H9 (cell line): ENCODE results near the gene STK32B. TPM values are rescaled to one million over a fixed set of nuclear protein-coding genes. Genes with fewer than 3 reads are reported as not detected.

Experiments
- DNase-seq: peaks from one replicate; pipeline ENCODE4 v3.0.0-alpha.2; 2017
- H2AFZ ChIP-seq: one replicate; pipeline ENCODE4 v1.6.1; 2013; ENCODE audit warnings: mild to moderate bottlenecking, low read length, control low read depth, moderate library complexity
- H2AK5ac ChIP-seq: 2 replicates; pipeline ENCODE4 v1.6.1; 2013; ENCODE audit warnings: low read length, control low read depth, mixed read lengths; ENCODE audit not compliant: insufficient read length
- H2BK120ac ChIP-seq: one replicate; pipeline ENCODE4 v1.6.1; 2013; ENCODE audit warnings: low read depth, mild to moderate bottlenecking, low read length, control low read depth, inconsistent platforms; ENCODE audit not compliant: poor library complexity, severe bottlenecking
- H2BK12ac ChIP-seq: 2 replicates; pipeline ENCODE4 v1.6.1; 2013; ENCODE audit warnings: low read length, control low read depth, mixed read lengths, low read depth; ENCODE audit not compliant: insufficient read length
- H2BK15ac ChIP-seq: 2 replicates; pipeline ENCODE4 v1.6.1; 2013; ENCODE audit warnings: low read depth, low read length, control low read depth
- H2BK20ac ChIP-seq: one replicate; pipeline ENCODE4 v1.6.1; 2013; ENCODE audit warnings: low read depth, mild to moderate bottlenecking, low read length, control low read depth, inconsistent platforms; ENCODE audit not compliant: poor library complexity, severe bottlenecking
- H2BK5ac ChIP-seq: 2 replicates; pipeline ENCODE4 v1.6.1; 2013; ENCODE audit warnings: low read length, control low read depth, mixed read lengths; ENCODE audit not compliant: insufficient read length
- H3K14ac ChIP-seq: 2 replicates; pipeline ENCODE4 v1.6.1; 2013; ENCODE audit warnings: low read length, control low read depth; ENCODE audit not compliant: insufficient read depth
- H3K18ac ChIP-seq: 2 replicates; pipeline ENCODE4 v1.6.1; 2013; ENCODE audit warnings: low read depth, mild to moderate bottlenecking, mixed read lengths, low read length, control low read depth; ENCODE audit not compliant: insufficient read length
- H3K23ac ChIP-seq: 2 replicates; pipeline ENCODE4 v1.6.1; 2013; ENCODE audit warnings: low read length, control low read depth, mixed read lengths, low read depth; ENCODE audit not compliant: insufficient read length
- H3K23me2 ChIP-seq: 2 replicates; pipeline ENCODE4 v1.6.1; 2013; ENCODE audit warnings: low read depth, mild to moderate bottlenecking, mixed read lengths, low read length, control low read depth; ENCODE audit not compliant: insufficient read length, poor library complexity, severe bottlenecking
- H3K27ac ChIP-seq: 2 replicates; pipeline ENCODE4 v1.5.1; 2013; ENCODE audit warnings: low read length, control low read depth, mixed read lengths, low read depth; ENCODE audit not compliant: insufficient read length
- H3K27me3 ChIP-seq: 2 replicates; pipeline ENCODE4 v1.6.1; 2013; ENCODE audit warnings: low read length, control low read depth, inconsistent platforms; ENCODE audit not compliant: insufficient read depth
- H3K4ac ChIP-seq: 2 replicates; pipeline ENCODE4 v1.6.1; 2013; ENCODE audit warnings: low read depth, mild to moderate bottlenecking, control low read depth, inconsistent platforms, low read length, moderate library complexity
- H3K4me1 ChIP-seq: 2 replicates; pipeline ENCODE4 v1.6.1; 2013; ENCODE audit warnings: low read length, control low read depth, inconsistent platforms; ENCODE audit not compliant: insufficient read depth
- H3K4me2 ChIP-seq: 2 replicates; pipeline ENCODE4 v1.6.1; 2013; ENCODE audit warnings: low read length, control low read depth, mixed read lengths; ENCODE audit not compliant: insufficient read length, insufficient read depth
- H3K56ac ChIP-seq: 2 replicates; pipeline ENCODE4 v1.6.1; 2013; ENCODE audit warnings: low read depth, mild to moderate bottlenecking, mixed read lengths, low read length, control low read depth; ENCODE audit not compliant: insufficient read length
- H3K79me1 ChIP-seq: 2 replicates; pipeline ENCODE4 v1.6.1; 2013; ENCODE audit warnings: low read depth, mild to moderate bottlenecking, moderate library complexity, low read length, control low read depth, inconsistent platforms; ENCODE audit not compliant: insufficient read depth, poor library complexity, severe bottlenecking
- H3K79me2 ChIP-seq: 2 replicates; pipeline ENCODE4 v1.6.1; 2013; ENCODE audit warnings: low read length, control low read depth, inconsistent platforms; ENCODE audit not compliant: insufficient read depth
- H3K9ac ChIP-seq: 2 replicates; pipeline ENCODE4 v1.6.1; 2013; ENCODE audit warnings: low read length, control low read depth, mixed read lengths; ENCODE audit not compliant: insufficient read length; ENCODE audit errors: extremely low read depth
- H3K9me3 ChIP-seq: one replicate; pipeline ENCODE4 v1.6.1; 2013; ENCODE audit warnings: low read depth, low read length, inconsistent platforms; ENCODE audit not compliant: control insufficient read depth
- H3T11ph ChIP-seq: one replicate; pipeline ENCODE4 v1.6.1; 2013; ENCODE audit warnings: mild to moderate bottlenecking, low read length, control low read depth, inconsistent platforms
- H4K20me1 ChIP-seq: one replicate; pipeline ENCODE4 v1.6.1; 2013; ENCODE audit not compliant: control insufficient read depth, insufficient read length, insufficient read depth
- H4K5ac ChIP-seq: 2 replicates; pipeline ENCODE4 v1.6.1; 2013; ENCODE audit warnings: low read depth, mild to moderate bottlenecking, mixed read lengths, low read length, control low read depth; ENCODE audit not compliant: insufficient read length
- H4K8ac ChIP-seq: replicated peaks from 2 replicates; pipeline ENCODE4 v1.6.1; 2013; ENCODE audit warnings: low read length, control low read depth, mixed read lengths, low read depth; ENCODE audit not compliant: insufficient read length
- H4K91ac ChIP-seq: 2 replicates; pipeline ENCODE4 v1.6.1; 2013; ENCODE audit warnings: low read depth, mild to moderate bottlenecking, moderate library complexity, mixed read lengths, low read length, control low read depth; ENCODE audit not compliant: insufficient read length
- H3K27ac Mint-ChIP-seq, 3 experiments: 2 replicates in 2 of 3; 3 replicates in 1 of 3; pipeline ENCODE4 v1.8.0; 2020 to 2021; ENCODE audit warnings: mixed read lengths in 3 of 3, mild to moderate bottlenecking in 1 of 3, moderate library complexity in 1 of 3
- H3K27me3 Mint-ChIP-seq: 2 replicates; pipeline ENCODE4 v1.8.0; 2021; ENCODE audit warnings: low read depth, mild to moderate bottlenecking, moderate library complexity, mixed read lengths
- H3K36me3 Mint-ChIP-seq, 3 experiments: 2 replicates in 2 of 3; 3 replicates in 1 of 3; pipeline ENCODE4 v1.8.0; 2020 to 2021; ENCODE audit warnings: low read depth in 3 of 3, mixed read lengths in 3 of 3; ENCODE audit not compliant: insufficient read depth in 1 of 3
- H3K4me1 Mint-ChIP-seq, 2 experiments: 2 replicates each; pipeline ENCODE4 v1.8.0; 2020; ENCODE audit warnings: mixed read lengths in 2 of 2
- H3K4me3 Mint-ChIP-seq, 2 experiments: 2 replicates in 1 of 2; 3 replicates in 1 of 2; pipeline ENCODE4 v1.8.0; 2020 to 2021; ENCODE audit warnings: mild to moderate bottlenecking in 2 of 2, mixed read lengths in 2 of 2, moderate library complexity in 1 of 2
- H3K9me3 Mint-ChIP-seq, 2 experiments: 2 replicates in 1 of 2; 3 replicates in 1 of 2; pipeline ENCODE4 v1.8.0; 2020; ENCODE audit warnings: mild to moderate bottlenecking in 2 of 2, mixed read lengths in 2 of 2, moderate library complexity in 1 of 2
- WGBS: extraction: QIAGEN DNeasy Blood & Tissue Kit; methylation state at CpG from one replicate; pipeline ENCODE4 v1.1.7; 2013; ENCODE audit warnings: missing lambda C conversion rate, low lambda C conversion rate, mixed read lengths; ENCODE audit not compliant: insufficient read length; ENCODE audit errors: extremely low coverage; 5-methylcytosine and 5-hydroxymethylcytosine counted together
- total RNA-seq: library from RNA; stranded (reverse); gene quantifications from 2 replicates; pipeline ENCODE4 v1.2.1, GENCODE V29; 2021
- TF ChIP-seq, protein P1 (sequence below): fragments of 200-600 bp; sonication (generic); conservative IDR thresholded peaks from 3 replicates; pipeline ENCODE4 v1.8.0; 2021; ENCODE audit warnings: antibody characterized with exemption, mild to moderate bottlenecking

The STK32B gene
- total RNA-seq, 1 experiment from 2014 or later, result 1.0 TPM

GRCh38 chr4:5185551-5185950 is 134.3 kb downstream of the STK32B start:
- no peak overlapping the region for H3K4me3 Mint-ChIP-seq
- Histone ChIP-seq H3K9me3 (no peaks in the 10 kb centered on the region), H4K20me1 (no peaks in the 10 kb centered on the region), H4K8ac (no peak overlapping the region), H3K14ac (no peak overlapping the region), H3K18ac (no peak overlapping the region), H3K79me2 (no peaks in the 10 kb centered on the region), H2BK12ac (no peak overlapping the region), H3K56ac (no peak overlapping the region), H3K4me1 (no peaks in the 10 kb centered on the region), H3K27ac (no peak overlapping the region), H4K5ac (no peak overlapping the region), H3K4me2 (no peak overlapping the region), H2BK15ac (no peak overlapping the region), H2BK5ac (no peak overlapping the region), H3K23ac (no peak overlapping the region), H3T11ph (no peak overlapping the region), H4K91ac (no peak overlapping the region), H3K9ac (no peak overlapping the region), H2AK5ac (no peak overlapping the region), H2AFZ (no peak overlapping the region), H2BK120ac (no peak overlapping the region), H3K23me2 (no peaks in the 10 kb centered on the region), H3K79me1 (no peaks in the 10 kb centered on the region), H3K27me3 (no peaks in the 10 kb centered on the region), H2BK20ac (no peak overlapping the region), H3K4ac (no peak overlapping the region)
- no peaks in the 10 kb centered on the region; a peak in 1 of 7 replicates for H3K36me3 Mint-ChIP-seq
- H3K4me1 Mint-ChIP-seq, result peaks cover 8 to 9% of the 10 kb centered on the region in 2 experiments; a peak in 3 of 4 replicates
- H3K27ac Mint-ChIP-seq, result no peak overlapping the region
- H3K9me3 Mint-ChIP-seq, result no peaks in the 10 kb centered on the region
- peaks cover 7% of the 10 kb centered on the region for H3K27me3 Mint-ChIP-seq
- TF ChIP-seq, protein P1, sequence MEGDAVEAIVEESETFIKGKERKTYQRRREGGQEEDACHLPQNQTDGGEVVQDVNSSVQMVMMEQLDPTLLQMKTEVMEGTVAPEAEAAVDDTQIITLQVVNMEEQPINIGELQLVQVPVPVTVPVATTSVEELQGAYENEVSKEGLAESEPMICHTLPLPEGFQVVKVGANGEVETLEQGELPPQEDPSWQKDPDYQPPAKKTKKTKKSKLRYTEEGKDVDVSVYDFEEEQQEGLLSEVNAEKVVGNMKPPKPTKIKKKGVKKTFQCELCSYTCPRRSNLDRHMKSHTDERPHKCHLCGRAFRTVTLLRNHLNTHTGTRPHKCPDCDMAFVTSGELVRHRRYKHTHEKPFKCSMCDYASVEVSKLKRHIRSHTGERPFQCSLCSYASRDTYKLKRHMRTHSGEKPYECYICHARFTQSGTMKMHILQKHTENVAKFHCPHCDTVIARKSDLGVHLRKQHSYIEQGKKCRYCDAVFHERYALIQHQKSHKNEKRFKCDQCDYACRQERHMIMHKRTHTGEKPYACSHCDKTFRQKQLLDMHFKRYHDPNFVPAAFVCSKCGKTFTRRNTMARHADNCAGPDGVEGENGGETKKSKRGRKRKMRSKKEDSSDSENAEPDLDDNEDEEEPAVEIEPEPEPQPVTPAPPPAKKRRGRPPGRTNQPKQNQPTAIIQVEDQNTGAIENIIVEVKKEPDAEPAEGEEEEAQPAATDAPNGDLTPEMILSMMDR, result no peak
- no peak for DNase-seq
- no CpG with 5 or more reads among the region's 6 CpGs for WGBS
